K562 (cell line): ENCODE measurements around the gene ERGIC3. TPM values are rescaled to one million over a fixed set of nuclear protein-coding genes. Genes with fewer than 3 reads are reported as not detected.

Source experiments
- ATAC-seq: fragments of 200-7000 bp; cut with Tn5 transposase; 3 replicates; pipeline ENCODE4 v1.9.1; 2020; ENCODE audit warnings: moderate library complexity
- BruUV-seq: library from RNA; stranded (reverse); fragments of 400-500 nt; replicated peaks from 2 replicates; lab custom pipeline; 2021; lab: Mats Ljungman, UMichigan
- CTCF ChIA-PET: fragments of 300-600 bp; formaldehyde crosslinking; extraction: SDS; loops from one replicate; lab custom pipeline; 2021; ENCODE audit warnings: low intra/inter-chr PET ratio; lab: Yijun Ruan, JAX
- POLR2A ChIA-PET: fragments of 300-600, 350-650 bp; sonication (Branson Sonifier 250); formaldehyde crosslinking; extraction: SDS; loops from one replicate; lab custom pipeline; 2021; ENCODE audit warnings: antibody characterized with exemption, inconsistent platforms; lab: Yijun Ruan, JAX
- DNase-seq, 4 experiments: peaks; one replicate each; pipeline versions ENCODE4 v3.0.0 to v3.0.0-alpha.2; 2011 to 2018; ENCODE audit warnings: low spot score in 3 of 4, mixed read lengths in 3 of 4; ENCODE audit errors: extremely low read depth in 1 of 4
- FAIRE-seq: peaks from 2 replicates; lab custom pipeline; 2011; peaks lifted over from hg19 to GRCh38; lab: Jason Lieb, UNC
- H2AFZ ChIP-seq: 2 replicates; pipeline ENCODE4 v1.6.0; 2011; ENCODE audit warnings: low read depth, low read length, control low read depth, inconsistent platforms
- H3K27ac ChIP-seq: fragments of 200-600 bp; 3 replicates; pipeline ENCODE4 v1.8.0; 2011; ENCODE audit warnings: low read depth, mild to moderate bottlenecking, control low read depth, inconsistent platforms, low read length, moderate library complexity, mixed read lengths; ENCODE audit errors: extremely low read depth
- H3K27me3 ChIP-seq, 2 experiments: fragments of 300-600 bp in 1 of 2; 2 replicates in 1 of 2; 3 replicates in 1 of 2; pipeline versions ENCODE4 v1.6.0 to v1.8.0; 2011; ENCODE audit warnings: inconsistent platforms in 2 of 2, low read length in 2 of 2, mild to moderate bottlenecking in 1 of 2, mixed read lengths in 1 of 2, moderate library complexity in 1 of 2; ENCODE audit not compliant: control insufficient read depth in 2 of 2, insufficient read depth in 2 of 2
- H3K36me3 ChIP-seq: fragments of 300-600 bp; 3 replicates; pipeline ENCODE4 v1.8.0; 2011; ENCODE audit warnings: mild to moderate bottlenecking, low read length, inconsistent platforms; ENCODE audit not compliant: control insufficient read depth, insufficient read depth
- H3K4me1 ChIP-seq, 2 experiments: fragments of 200-600 bp in 1 of 2; replicated peaks in 1 of 2; 2 replicates in 1 of 2; 3 replicates in 1 of 2; pipeline versions ENCODE4 v1.5.1 to v1.8.0; 2011; ENCODE audit warnings: inconsistent platforms in 2 of 2, low read length in 2 of 2, mild to moderate bottlenecking in 1 of 2, mixed read lengths in 1 of 2, moderate library complexity in 1 of 2; ENCODE audit not compliant: control insufficient read depth in 2 of 2, insufficient read depth in 2 of 2
- H3K4me2 ChIP-seq: 2 replicates; pipeline ENCODE4 v1.6.1; 2011; ENCODE audit warnings: low read length, control low read depth, inconsistent platforms, mixed read lengths; ENCODE audit not compliant: insufficient read depth
- H3K4me3 ChIP-seq: fragments of 200-600 bp; sonication (generic), shearing (Covaris generic); 2 replicates; pipeline ENCODE4 v1.5.1; 2016; ENCODE audit warnings: control low read depth, inconsistent platforms
- H3K79me2 ChIP-seq: fragments of 200-600 bp; 3 replicates; pipeline ENCODE4 v1.8.0; 2011; ENCODE audit warnings: low read length, inconsistent platforms; ENCODE audit not compliant: control insufficient read depth, insufficient read depth
- H3K9ac ChIP-seq, 2 experiments: 2 replicates each; pipeline versions ENCODE4 v1.6.0 to v1.6.1; 2011; ENCODE audit warnings: low read depth in 2 of 2, low read length in 2 of 2, control low read depth in 1 of 2, inconsistent platforms in 1 of 2, mild to moderate bottlenecking in 1 of 2, mixed read lengths in 1 of 2; ENCODE audit not compliant: insufficient read depth in 1 of 2
- H3K9me1 ChIP-seq: one replicate; pipeline ENCODE4 v1.6.0; 2011; ENCODE audit warnings: inconsistent platforms, mild to moderate bottlenecking, low read length, moderate library complexity; ENCODE audit not compliant: control insufficient read depth, insufficient read depth
- H3K9me3 ChIP-seq: replicated peaks from 2 replicates; pipeline ENCODE4 v1.5.1; 2011; ENCODE audit warnings: low read depth, low read length, inconsistent platforms; ENCODE audit not compliant: control insufficient read depth, insufficient read depth
- H4K20me1 ChIP-seq: replicated peaks from 2 replicates; pipeline ENCODE4 v1.6.1; 2011; ENCODE audit warnings: low read length, inconsistent platforms, mixed read lengths; ENCODE audit not compliant: control insufficient read depth, insufficient read depth
- SRF ChIP-seq, 2 experiments: fragments of 250-450, 450-650 bp in 1 of 2; sonication (Bioruptor Pico) in 1 of 2; sonication (generic) in 1 of 2; formaldehyde crosslinking; IDR thresholded peaks; 2 replicates each; pipeline versions ENCODE4 v1.5.0 to v1.5.1; 2020 to 2022; ENCODE audit warnings: mild to moderate bottlenecking in 1 of 2, missing genetic modification reagents in 1 of 2
- YBX1 ChIP-seq: fragments of 450-650 bp; IDR thresholded peaks from 2 replicates; pipeline ENCODE4 v1.7.1; 2016; ENCODE audit warnings: mild to moderate bottlenecking
- ZNF121 ChIP-seq: sonication (generic); formaldehyde crosslinking; conservative IDR thresholded peaks from 2 replicates; pipeline ENCODE4 v1.8.0; 2022; ENCODE audit warnings: missing genetic modification reagents
- WGBS: fragments of 100-300 bp; shearing (Covaris generic); methylation state at CpG from one replicate; pipeline ENCODE4 v1.1.6; 2016; ENCODE audit warnings: low coverage, mixed read lengths; ENCODE audit not compliant: insufficient coverage; ENCODE audit errors: missing lambda C conversion rate; 5-methylcytosine and 5-hydroxymethylcytosine counted together
- in situ Hi-C: fragments of 300-500 bp; cut with MboI; formaldehyde crosslinking; loops from 4 replicates; pipeline ENCODE4 v1.15.0; 2018; ENCODE audit warnings: inconsistent platforms, mixed read lengths
- intact Hi-C: fragments of 100-400 bp; cut with micrococcal nuclease; formaldehyde crosslinking; loops from 2 replicates; pipeline ENCODE4 v1.14.2; 2022
- polyA plus RNA-seq, 8 experiments: library from polyadenylated mRNA; depleted of rRNA in 4 of 8; stranded (reverse) in 5 of 8; unstranded in 3 of 8; fragments of >200 nt; fragmentation: Nextera tagmentation in 2 of 8; fragmentation: Illumina TruSeq in 1 of 8; extraction: Ambion mirVana in 2 of 8; extraction: Trizol in 1 of 8; gene quantifications; 2 replicates each; pipeline versions ENCODE4 v1.2.1 to v1.2.3, GENCODE V29; 2011 to 2014; ENCODE audit warnings: inconsistent platforms in 1 of 8, missing spikeins in 1 of 8
- total RNA-seq, 7 experiments: library from RNA; depleted of rRNA in 6 of 7; stranded (reverse); fragments of >200 nt in 6 of 7; fragmentation: Illumina TruSeq in 2 of 7; extraction: Trizol in 2 of 7; gene quantifications; 2 replicates each; pipeline versions ENCODE4 v1.2.1 to v1.2.3, GENCODE V29; 2011 to 2021; ENCODE audit warnings: low replicate concordance in 1 of 7

ERGIC3 gene
- total and polyA plus RNA-seq, 9 of the 15 experiments (the other 6 are each of a cell fraction or from before 2014, with no cell fraction given), result 121 to 278 (median 184) TPM

DNA sequence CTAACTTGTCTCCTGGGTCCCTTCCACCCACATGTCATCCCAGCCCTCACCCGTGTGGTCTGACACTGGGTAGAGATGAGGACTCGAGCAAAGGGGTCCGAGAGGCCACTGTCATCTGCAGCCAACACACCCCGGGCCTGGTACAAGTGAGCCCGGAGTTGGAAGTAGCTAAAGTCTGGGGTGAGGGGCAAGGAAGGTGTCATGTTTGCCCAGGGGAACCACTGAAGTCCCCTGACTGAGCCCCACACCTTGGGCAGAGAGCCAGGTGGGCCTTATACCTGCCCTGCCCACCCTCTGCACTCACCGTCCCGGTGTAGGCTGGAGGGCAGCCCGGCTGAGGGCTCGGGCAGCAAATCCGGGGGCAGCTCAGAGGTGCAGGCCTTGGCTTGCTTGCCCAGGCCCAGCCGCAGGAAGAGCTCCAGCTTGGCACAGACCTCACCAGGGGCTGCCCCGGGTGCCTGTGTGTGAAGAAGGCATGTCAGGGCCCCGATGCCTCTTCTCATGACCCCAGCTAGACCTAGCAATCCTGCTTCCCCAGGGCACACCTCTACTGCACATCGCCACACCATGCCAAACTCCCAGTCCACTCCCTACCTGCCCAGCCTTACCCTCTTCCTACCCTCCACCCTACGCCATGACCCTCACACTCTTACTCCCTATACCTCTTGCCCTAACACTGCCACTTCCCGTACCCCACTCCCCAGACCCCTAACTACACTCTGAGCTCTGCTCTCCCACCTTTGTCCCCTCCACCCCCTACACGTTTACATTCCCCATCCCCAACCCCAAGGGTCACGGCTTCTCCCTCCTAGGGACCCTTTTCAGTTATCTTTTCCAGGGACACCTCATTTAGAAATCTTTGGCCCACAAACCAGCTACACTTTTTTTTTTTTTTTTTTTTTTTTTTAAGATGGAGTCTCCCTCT, 42.0 kb downstream of the ERGIC3 start (continued):
- no peak for TF ChIP-seq YBX1

- TF ChIP-seq SRF (CRISPR knock-in tag; IDR thresholded peaks at IDR 0.05) (no peak), ZNF121 (CRISPR knock-in tag) (peak; percentile 36; the same call in 1 of the 2 replicates)
- Histone ChIP-seq H4K20me1 (no peaks in the 10 kb centered on the region), H3K4me1 (peaks cover 0 to 5% of the 10 kb centered on the region in 2 experiments; a peak in 3 of 5 replicates), H2AFZ (no peak overlapping the region), H3K9me3 (no peaks in the 10 kb centered on the region), H3K9me1 (no peaks in the 10 kb centered on the region), H3K4me3 (no peak overlapping the region), H3K36me3 (no peaks in the 10 kb centered on the region), H3K4me2 (no peak overlapping the region), H3K27me3 (peaks cover 0 to 6% of the 10 kb centered on the region in 2 experiments; a peak in 2 of 5 replicates), H3K27ac (no peak overlapping the region), H3K79me2 (no peaks in the 10 kb centered on the region), H3K9ac (no peak overlapping the region)
- no TSS peak for BruUV-seq
- CTCF ChIA-PET, result no interaction called here
- 19% methylated on average over 6 of the region's 6 CpGs for WGBS
- in situ Hi-C loops, result no loop called here
- intact Hi-C loops, result no loop called here
- ATAC-seq (no peak), DNase-seq (peak in 1 of 4 experiments; percentile 3), FAIRE-seq (no peak)
- POLR2A ChIA-PET, result interaction anchor here (0.5 to 0.6 kb wide), 2 partner anchors 366 to 940 kb away, joined by 3 to 4 read pairs; no protein-coding TSS in a partner anchor
Measured at GRCh38 chr20:35586751-35587425, 45.0 kb downstream of the ERGIC3 start.
